ENCODE data around the gene HOXD9.

DNA sequence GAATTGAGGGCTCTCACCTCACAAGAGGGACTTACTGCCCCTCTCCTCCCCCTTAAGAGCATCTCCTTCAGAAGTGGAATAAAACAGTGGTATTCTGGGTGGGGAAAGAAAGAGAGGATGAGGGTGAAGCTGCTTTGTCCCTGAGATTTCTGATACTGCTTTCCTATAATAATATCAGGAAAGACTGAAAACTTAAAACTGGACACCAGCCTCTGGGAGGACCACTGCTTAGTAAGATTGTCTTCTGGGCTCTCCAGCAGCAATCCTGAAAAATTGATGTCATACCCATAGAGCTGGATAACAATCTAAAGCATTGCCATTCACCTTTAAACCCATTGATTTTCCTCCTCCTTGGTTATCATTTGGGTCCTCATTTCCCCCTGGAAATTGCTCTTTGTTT, 24.1 kb downstream of the HOXD9 start:
- TF ChIP-seq, protein P1, sequence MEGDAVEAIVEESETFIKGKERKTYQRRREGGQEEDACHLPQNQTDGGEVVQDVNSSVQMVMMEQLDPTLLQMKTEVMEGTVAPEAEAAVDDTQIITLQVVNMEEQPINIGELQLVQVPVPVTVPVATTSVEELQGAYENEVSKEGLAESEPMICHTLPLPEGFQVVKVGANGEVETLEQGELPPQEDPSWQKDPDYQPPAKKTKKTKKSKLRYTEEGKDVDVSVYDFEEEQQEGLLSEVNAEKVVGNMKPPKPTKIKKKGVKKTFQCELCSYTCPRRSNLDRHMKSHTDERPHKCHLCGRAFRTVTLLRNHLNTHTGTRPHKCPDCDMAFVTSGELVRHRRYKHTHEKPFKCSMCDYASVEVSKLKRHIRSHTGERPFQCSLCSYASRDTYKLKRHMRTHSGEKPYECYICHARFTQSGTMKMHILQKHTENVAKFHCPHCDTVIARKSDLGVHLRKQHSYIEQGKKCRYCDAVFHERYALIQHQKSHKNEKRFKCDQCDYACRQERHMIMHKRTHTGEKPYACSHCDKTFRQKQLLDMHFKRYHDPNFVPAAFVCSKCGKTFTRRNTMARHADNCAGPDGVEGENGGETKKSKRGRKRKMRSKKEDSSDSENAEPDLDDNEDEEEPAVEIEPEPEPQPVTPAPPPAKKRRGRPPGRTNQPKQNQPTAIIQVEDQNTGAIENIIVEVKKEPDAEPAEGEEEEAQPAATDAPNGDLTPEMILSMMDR (IDR thresholded peaks at IDR 0.05): no peak
- TF ChIP-seq EZH2 (IDR thresholded peaks at IDR 0.05): no peak

All from neural progenitor cell (in vitro differentiated cells).